D721Med (cell line): Measurements from ENCODE around the gene TSPAN7.

Source experiments
- DNase-seq: peaks from one replicate; pipeline ENCODE4 v3.0.0; 2011; ENCODE audit warnings: low spot score; ENCODE audit not compliant: insufficient read length
- FAIRE-seq: peaks from 2 replicates; lab custom pipeline; 2011; peaks lifted over from hg19 to GRCh38; lab: Jason Lieb, UNC
- TF ChIP-seq, protein P1 (sequence below): IDR thresholded peaks from 2 replicates; pipeline ENCODE4 v1.5.1; 2012; ENCODE audit warnings: mild to moderate bottlenecking, control low read depth; ENCODE audit not compliant: insufficient read depth; ENCODE audit errors: missing control alignments

TSPAN7 gene

GRCh38 chrX:38563030-38563429, 1.7 kb downstream of the TSPAN7 start:
- TF ChIP-seq, protein P1, sequence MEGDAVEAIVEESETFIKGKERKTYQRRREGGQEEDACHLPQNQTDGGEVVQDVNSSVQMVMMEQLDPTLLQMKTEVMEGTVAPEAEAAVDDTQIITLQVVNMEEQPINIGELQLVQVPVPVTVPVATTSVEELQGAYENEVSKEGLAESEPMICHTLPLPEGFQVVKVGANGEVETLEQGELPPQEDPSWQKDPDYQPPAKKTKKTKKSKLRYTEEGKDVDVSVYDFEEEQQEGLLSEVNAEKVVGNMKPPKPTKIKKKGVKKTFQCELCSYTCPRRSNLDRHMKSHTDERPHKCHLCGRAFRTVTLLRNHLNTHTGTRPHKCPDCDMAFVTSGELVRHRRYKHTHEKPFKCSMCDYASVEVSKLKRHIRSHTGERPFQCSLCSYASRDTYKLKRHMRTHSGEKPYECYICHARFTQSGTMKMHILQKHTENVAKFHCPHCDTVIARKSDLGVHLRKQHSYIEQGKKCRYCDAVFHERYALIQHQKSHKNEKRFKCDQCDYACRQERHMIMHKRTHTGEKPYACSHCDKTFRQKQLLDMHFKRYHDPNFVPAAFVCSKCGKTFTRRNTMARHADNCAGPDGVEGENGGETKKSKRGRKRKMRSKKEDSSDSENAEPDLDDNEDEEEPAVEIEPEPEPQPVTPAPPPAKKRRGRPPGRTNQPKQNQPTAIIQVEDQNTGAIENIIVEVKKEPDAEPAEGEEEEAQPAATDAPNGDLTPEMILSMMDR = no peak
- DNase-seq (no peak), FAIRE-seq (peak; percentile 93)

GRCh38 chrX:38570396-38570795, 9.1 kb downstream of the TSPAN7 start:
- no peak for DNase-seq
- TF ChIP-seq, protein P1 = no peak
- no peak for FAIRE-seq

DNA sequence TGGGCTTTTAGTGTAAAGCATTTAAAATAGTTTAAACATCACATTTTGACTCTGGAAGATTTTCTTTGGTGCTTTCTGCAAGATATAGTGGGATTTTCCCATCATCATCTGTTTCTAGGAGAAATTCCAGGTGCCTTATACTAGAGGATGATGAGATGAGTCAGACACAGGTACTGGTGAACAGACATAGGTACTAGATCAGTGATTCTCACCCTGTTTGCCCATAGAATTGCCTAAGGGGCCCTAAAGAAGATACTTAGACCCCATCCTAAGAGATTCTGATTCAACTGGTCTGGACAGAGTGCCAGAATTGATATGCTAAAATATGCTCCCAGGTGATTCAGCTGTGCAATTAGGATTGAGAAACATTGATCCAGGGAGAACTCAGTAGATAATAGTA, 9.7 kb downstream of the TSPAN7 start:
- TF ChIP-seq, protein P1 = no peak
- no peak for DNase-seq
- FAIRE-seq = no peak

- TF ChIP-seq, protein P1 = no peak
- FAIRE-seq (no peak), DNase-seq (no peak)
Observed at GRCh38 chrX:38574858-38575257, 13.5 kb downstream of the TSPAN7 start.

DNA sequence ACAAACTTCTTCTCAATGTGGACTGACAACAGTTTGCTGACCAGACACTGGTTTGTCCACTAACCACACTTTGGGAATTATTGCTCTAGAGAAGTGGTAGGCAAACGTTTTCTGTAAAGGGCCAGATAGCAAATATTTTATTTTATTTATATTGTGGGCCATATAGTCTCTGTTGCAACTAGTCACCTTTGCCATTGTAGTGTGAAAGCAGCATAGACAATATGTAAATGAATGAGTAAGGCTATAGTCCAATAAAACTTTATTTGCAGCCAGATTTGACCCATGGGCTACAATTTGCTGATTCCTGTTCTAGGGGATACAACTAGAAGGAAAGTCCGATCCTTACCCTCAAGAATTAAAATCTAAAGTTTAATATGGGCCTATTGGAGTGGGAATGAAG, 14.5 kb downstream of the TSPAN7 start:
- no peak for DNase-seq
- no peak for FAIRE-seq
- TF ChIP-seq, protein P1 = no peak

DNA sequence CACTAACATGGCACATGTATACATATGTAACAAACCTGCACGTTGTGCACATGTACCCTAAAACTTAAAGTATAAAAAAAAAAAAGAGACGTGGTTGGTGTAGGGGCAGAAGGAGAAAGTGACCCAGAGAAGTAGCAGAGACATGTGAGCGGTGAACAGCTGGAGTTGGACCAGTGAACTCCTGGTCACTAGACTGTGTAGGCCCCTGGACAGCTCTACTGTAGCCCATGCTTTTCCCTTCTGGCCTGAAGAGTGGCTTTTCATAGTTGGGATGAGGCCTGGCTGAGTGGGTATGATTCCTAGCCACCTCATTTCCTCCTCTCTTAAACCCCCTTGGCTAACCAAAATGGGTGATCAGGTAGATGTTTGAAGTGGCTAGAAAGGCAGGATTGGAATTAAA, 16.4 kb downstream of the TSPAN7 start:
- DNase-seq = no peak
- no peak for FAIRE-seq
- TF ChIP-seq, protein P1 = no peak

- TF ChIP-seq, protein P1 = no peak
- DNase-seq (no peak), FAIRE-seq (peak; percentile 80)
Observed at GRCh38 chrX:38578167-38578566, 16.8 kb downstream of the TSPAN7 start.
